ENCODE data around the gene ZMIZ2.

- TF ChIP-seq CTCF (IDR thresholded peaks at IDR 0.05; ENCODE audit: insufficient read depth, low read length, poor library complexity, severe bottlenecking) (no peak), EZH2phosphoT487 (conservative IDR thresholded peaks at IDR 0.05; ENCODE audit: low read length) (no peak)
Measured at GRCh38 chr7:44801890-44802289, 53.2 kb downstream of the ZMIZ2 start.

All from SU-DHL-6 (cell line).